GM18505 (cell line): ENCODE data around the gene SYVN1.

ENCODE experiments used
- ATAC-seq: cut with Tn5 transposase; IDR thresholded peaks from one replicate; pipeline ENCODE4 v1.9.1; 2021; ENCODE audit not compliant: unreplicated experiment
- POLR2A ChIP-seq: IDR thresholded peaks from 4 replicates; pipeline ENCODE4 v1.6.1; 2011; ENCODE audit warnings: borderline replicate concordance; ENCODE audit not compliant: insufficient read depth, insufficient read length; ENCODE audit errors: extremely low read depth

Gene SYVN1

GRCh38 chr11:65141896-65142494 is 7.7 kb upstream of the SYVN1 start:
- no peak for TF ChIP-seq POLR2A
- no peak for ATAC-seq

GRCh38 chr11:65136515-65137096 is 2.3 kb upstream of the SYVN1 start:
- TF ChIP-seq POLR2A, result no peak
- no peak for ATAC-seq

- no peak for ATAC-seq
- TF ChIP-seq POLR2A, result no peak
Observed at GRCh38 chr11:65135633-65136145, 1.4 kb upstream of the SYVN1 start.

- ATAC-seq, result peak; percentile 56
- peak; percentile 70 for TF ChIP-seq POLR2A
Observed at GRCh38 chr11:65134952-65135632, 773 bp upstream of the SYVN1 start.

GRCh38 chr11:65133724-65134123 is 595 bp downstream of the SYVN1 start:
- ATAC-seq, result no peak
- no peak for TF ChIP-seq POLR2A

- no peak for ATAC-seq
- TF ChIP-seq POLR2A, result peak; percentile 66
Observed at GRCh38 chr11:65132988-65133700, 1.2 kb downstream of the SYVN1 start.

GRCh38 chr11:65132238-65132987 is 1.9 kb downstream of the SYVN1 start:
- TF ChIP-seq POLR2A, result peak; percentile 76
- no peak for ATAC-seq

GRCh38 chr11:65131895-65132237 is 2.5 kb downstream of the SYVN1 start:
- ATAC-seq, result no peak
- peak; percentile 16 for TF ChIP-seq POLR2A

GRCh38 chr11:65131417-65131776 is 2.9 kb downstream of the SYVN1 start:
- no peak for ATAC-seq
- peak; percentile 40 for TF ChIP-seq POLR2A

GRCh38 chr11:65130631-65131416 is 3.5 kb downstream of the SYVN1 start:
- no peak for TF ChIP-seq POLR2A
- no peak for ATAC-seq

GRCh38 chr11:65129649-65130441 is 4.5 kb downstream of the SYVN1 start:
- ATAC-seq, result no peak

More at GRCh38 chr11:65129649-65130441, 4.5 kb downstream of the SYVN1 start:
- no peak for TF ChIP-seq POLR2A
